ENCODE measurements around the gene CSNK1D.

The CSNK1D gene

DNA sequence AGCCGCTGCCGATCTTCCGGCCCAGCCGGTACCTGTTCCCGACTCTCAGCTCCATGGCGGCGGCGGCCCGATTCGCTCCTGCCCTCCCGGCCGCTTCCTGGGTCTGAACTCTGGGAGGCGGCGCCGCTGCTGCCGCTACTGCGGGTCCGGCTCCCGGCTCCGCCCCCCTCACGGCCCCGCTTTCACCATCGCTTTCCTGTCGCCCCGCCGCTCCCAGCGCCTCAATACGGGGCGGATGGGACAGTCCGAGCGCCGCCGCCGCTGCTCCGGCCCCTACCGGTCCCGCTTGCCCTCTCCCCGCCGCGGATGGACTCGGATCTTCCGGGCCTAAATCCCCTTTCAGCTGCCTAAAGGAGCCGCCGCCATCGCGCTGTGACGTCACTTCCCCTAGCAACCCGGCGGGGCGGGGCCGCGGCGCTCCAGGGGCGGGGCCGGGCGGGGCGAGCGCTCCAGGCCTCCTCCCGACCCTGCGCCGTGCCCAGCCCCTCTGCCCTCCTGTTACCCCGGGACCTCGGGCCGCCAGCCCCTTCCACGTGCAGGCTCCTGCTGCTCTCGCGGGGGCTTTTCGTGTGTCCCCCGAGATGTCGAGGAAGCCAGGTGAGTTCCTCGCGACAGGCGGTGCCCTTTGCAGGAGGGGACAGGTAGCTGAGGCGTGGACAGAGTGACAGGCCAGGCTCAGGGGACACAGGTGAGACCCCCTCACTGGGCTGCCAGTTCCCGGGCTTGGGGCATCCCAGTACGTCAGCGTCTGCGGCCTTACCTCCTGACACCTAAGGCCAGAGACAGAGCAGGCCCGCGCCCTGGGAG is at the start of gene CSNK1D:
Gene CSNK1D, minus strand, starts transcription at position 374 of the 807 bp plus-strand sequence. Its CDS starts 319 bp downstream, at position 55.
- DNase-seq (ENCODE audit: low spot score), result peak; percentile 86

- DNase-seq (ENCODE audit: low spot score), result no peak
These were observed 49.3 kb upstream of the CSNK1D start for GRCh38 chr17:82322526-82323453.

GRCh38 chr17:82321947-82322466 is 48.5 kb upstream of the CSNK1D start:
- no peak for DNase-seq (ENCODE audit: low spot score)

DNA sequence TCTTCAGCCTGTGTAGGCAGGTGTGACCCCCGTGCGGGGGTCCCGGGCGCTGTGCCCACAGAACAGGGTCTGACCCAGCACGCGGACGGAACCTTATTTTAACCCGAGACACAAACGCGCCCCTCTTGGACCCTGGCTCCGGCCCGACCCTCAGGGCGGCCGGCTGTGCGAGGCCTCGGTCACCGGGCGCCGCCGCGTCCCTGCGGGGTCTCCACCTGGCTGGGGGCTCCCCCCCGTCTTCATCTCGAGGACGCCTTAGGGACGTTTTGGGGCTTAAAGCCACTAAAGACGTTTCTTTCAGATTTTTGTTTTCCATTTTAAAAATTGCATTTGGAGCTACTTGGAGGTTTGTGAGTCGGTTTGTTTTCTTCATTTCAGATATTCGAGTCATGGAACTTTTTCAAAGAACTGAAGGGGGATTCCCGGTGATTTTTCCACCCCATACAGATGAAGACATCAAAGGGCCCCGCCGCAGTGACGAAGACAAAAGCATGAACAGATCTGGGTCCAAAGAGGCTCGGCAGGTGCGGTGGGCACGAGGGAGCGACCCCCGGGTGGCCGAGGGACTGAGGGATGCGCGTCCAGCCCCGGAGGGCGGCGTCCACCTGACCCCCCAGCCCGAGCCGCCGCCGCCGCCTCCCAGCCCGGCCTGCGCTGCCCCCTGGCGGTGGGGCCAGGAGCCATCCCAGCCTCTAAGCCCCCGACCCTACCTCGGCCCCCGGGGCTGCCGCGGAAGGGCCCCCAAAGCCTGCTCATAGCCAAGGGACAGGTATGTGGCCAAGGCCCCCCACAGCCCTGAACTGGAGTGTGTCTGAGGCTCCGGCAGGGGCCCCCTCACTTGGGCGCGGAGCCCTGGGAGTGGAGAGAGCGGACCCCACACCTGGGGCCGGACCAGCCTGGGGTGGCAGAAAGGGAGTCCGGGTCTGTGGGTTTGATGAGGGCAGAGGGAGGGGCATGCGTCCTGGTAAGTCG is 47.7 kb upstream of the CSNK1D start:
- no peak for DNase-seq (ENCODE audit: low spot score)

DNA sequence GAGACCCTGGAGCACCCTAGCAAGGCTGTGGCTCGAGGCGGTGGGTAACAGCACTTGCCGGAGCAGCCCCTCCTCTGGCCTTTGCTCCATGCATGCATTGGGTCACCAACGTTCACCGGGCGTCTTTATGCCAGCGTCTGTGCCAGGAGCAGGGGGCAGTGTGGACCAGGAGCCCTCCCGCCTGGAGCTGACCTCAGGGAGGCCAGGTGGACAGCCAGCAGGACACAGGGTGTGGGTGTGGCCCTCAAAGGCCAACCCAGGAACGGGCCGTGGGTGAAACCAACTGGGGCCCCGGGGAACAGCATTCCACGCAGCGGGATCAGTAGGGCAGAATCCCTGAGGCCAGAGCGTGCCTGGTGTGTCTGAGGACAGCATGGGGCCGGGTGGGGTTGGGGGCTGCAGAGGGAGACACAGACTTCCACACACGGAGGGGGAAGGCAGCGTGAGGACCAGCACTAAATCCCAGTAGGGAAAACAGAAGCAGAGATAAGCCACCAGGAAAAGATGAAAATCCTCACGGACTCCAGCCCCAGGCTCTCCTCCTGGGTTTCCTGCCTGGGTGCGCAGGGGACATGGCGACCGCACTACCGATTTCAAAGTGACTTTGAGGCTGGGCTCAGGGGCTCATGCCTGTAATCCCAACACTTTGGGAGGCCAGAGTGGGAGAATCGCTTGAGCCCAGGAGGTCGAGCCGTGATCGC is 46.8 kb upstream of the CSNK1D start:
- DNase-seq (ENCODE audit: low spot score), result no peak

GRCh38 chr17:82319619-82320062 is 46.1 kb upstream of the CSNK1D start:
- no peak for DNase-seq (ENCODE audit: low spot score)

- no peak for DNase-seq (ENCODE audit: low spot score)
These were observed 45.5 kb upstream of the CSNK1D start for GRCh38 chr17:82318772-82319606.

DNA sequence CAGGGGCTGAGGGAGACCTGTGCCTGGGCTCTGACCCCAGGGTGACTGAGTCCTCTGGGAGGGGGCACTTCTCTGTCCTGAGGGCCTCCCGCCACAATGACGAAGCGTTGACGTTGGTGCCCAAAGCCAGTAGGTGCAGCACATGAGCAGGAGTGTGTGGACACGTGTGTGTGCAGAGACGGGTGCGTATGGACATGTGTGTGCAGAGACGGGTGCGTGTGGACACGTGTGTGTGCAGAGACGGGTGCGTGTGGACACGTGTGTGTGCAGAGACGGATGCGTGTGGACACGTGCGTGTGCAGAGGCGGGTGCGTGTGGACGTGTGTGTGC is 44.6 kb upstream of the CSNK1D start:
- no peak for DNase-seq (ENCODE audit: low spot score)

DNA sequence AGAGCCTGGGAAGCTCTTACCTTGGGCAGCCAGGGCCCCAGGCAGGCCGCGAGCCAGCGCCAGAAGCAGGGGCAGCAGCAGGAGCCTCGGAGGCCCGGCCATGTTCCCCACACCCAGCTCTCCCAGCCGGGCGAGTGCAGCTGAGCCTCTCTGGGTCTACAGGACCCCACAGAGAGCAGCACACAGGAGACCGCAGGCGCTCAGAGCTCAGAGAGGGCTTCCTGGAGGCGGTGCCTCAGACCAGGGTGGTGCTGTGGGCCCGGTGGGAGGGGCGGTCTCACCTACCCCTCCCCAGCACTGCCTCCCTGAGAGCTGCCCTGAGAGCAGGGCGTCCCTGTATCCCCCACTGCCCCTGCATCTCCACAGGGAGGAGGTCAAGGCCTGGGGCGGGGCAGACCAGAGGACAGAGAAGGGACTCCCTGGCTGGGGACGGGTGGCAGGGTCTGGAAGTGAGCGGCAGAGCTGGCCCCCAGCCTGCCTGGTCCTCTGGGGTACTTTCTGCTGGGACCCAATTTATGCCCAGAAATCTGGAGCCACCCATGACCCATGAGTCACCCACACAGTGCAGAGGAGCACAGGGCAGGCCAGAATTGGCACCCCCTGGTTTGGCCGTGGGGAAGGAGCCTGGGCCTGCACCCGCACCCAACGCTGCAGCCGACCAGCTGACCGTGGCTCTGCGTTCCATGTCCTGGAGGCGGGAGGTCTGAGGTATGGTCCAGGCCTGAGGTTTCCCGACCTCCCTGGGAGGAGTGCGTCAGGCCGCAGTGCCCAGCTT is 44.1 kb upstream of the CSNK1D start, which contains the start of gene CD7:
Gene CD7, minus strand, starts transcription at position 215 of the 775 bp plus-strand sequence. Its CDS starts 113 bp downstream, at position 102.
- no peak for DNase-seq (ENCODE audit: low spot score)

GRCh38 chr17:82316651-82317393 is 43.3 kb upstream of the CSNK1D start:
- no peak for DNase-seq (ENCODE audit: low spot score)

DNA sequence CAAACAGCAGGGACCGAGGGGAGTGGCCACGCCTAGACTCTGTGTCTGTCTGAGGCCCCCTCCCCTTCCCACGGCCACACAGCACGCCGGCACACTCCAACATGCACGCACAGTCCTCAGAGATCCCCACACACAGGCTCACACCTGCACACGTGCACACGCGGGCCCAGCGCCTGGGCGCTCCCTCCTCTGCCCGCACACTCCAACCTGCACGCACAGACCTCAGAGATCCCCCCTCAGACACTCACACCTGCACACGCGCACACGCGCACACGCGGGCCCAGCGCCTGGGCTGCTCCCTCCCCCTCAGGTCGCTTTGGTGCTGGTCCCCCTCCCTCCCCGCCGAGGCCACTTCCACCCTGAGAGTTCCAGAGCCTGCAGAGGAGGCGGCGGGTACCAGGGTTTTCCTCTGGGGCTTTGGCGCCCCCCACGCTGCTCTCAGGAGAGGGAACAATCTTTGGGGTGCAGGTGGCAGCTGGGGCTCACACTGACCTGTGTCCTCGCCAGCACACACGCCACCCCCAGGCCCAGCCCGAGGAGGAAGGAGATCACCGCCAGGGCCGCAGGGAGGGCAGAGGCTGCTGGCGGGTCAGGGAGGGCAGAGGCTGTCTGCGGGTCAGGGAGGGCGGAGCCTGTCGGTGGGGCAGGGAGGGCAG is 42.3 kb upstream of the CSNK1D start:
- no peak for DNase-seq (ENCODE audit: low spot score)

DNA sequence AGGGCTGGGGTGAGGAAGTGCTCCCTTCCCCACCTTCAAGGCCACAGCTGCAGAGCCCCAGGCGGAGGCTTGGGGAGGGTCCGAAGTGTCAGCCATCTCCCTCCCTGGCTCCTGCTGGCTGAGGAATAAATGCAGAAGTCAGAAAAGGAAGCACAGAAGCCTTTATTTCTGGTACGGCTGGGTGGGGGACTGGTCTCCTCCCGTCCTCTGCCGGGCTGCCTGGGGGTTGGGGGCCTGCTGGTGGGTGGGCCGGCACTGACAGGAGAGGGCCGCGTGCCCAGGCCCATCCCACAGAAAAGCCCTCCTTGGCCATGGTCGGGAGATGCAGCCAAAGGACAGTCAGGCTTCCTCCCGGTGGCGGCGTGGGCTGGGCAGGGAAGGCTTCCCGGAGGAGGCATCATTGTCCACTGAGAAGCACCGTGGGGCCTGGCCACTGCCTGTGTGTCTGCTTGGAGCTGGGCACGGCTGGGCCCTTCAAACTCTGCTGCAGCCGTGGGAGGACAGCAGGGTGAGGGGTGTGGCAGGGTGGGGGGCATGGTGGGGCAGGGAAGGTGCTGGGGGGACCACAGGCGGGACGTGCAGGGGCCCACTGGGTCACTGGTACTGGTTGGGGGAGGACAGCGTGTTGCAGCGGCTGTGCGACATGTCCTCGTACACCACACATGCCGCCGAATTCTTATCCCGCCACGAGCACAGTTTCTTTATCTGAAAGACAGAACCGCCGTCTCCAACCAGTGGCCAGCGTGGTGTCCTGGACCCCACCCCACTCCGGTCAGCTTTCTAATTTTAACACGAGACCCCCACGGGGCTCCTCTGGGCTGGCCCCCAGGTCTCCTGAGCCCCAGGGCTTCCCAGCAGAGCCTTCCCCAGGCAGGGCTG is 41.5 kb upstream of the CSNK1D start:
- no peak for DNase-seq (ENCODE audit: low spot score)

GRCh38 chr17:82314012-82314726 is 40.7 kb upstream of the CSNK1D start:
- DNase-seq (ENCODE audit: low spot score), result no peak

DNA sequence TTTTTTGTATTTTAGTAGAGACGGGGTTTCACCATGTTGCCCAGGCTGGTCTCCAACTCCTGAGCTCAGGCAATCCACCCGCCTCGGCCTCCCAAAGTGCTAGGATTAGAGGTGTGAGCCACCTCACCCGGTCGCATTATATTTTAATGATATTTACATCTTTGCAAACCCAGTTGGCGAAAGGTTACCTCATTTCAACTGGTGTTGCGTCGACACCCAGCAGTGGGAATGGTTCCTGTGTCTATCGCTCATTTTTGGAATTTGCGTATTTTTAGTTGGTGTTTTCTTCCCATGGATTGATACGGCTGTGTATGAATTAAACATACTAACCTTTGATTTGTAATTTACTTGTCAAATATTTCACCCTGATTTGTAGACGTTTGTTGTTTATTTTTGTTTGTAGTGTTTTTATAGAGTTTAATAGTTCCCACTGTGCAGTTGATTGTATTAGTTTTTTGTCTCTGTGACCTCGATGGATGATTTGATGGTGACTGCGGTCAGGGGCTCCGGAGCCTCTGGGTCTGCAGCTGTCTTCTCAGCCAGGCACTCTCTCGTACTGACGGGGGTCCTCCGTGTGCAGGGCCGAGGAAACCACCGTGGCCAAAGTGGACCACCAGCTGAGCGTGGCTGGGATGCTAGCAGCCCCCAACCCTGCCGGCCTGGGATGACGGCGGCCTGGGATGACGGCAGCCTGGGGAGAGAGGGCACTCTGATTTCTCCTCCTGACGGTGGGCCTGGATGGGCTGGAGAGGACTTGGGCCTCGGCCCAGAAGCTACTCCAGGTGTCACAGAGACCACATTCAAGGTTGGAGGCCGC is 39.9 kb upstream of the CSNK1D start:
- DNase-seq (ENCODE audit: low spot score), result no peak

- DNase-seq (ENCODE audit: low spot score), result no peak
These were observed 38.5 kb upstream of the CSNK1D start for GRCh38 chr17:82311971-82312370.

All from kidney tubule cell (primary cell).